Activated CD4-positive, alpha-beta memory T cell treated with anti-CD3 and anti-CD28 coated beads for 36 hours (primary cell): ENCODE results near the gene TRAK1. TPM values are rescaled to one million over a fixed set of nuclear protein-coding genes. Genes with fewer than 3 reads are reported as not detected.
A peak's percentile ranks its signal among the peaks of the same experiment; 100 is the strongest.

ENCODE experiments used
- CTCF ChIA-PET: fragments of 350-600 bp; sonication (Branson Sonifier 250); formaldehyde crosslinking; loops from one replicate; lab custom pipeline; 2021; ENCODE audit warnings: antibody characterized with exemption, inconsistent platforms; lab: Charles Lee
- POLR2A ChIA-PET: fragments of 350-600 bp; sonication (Branson Sonifier 250); formaldehyde crosslinking; loops from one replicate; lab custom pipeline; 2021; ENCODE audit warnings: antibody characterized with exemption; lab: Charles Lee
- DNase-seq: peaks from one replicate; pipeline ENCODE4 v3.0.0-alpha.2; 2020
- H3K27ac Mint-ChIP-seq: one replicate; pipeline ENCODE4 v1.8.0; 2021; ENCODE audit warnings: mixed read lengths
- H3K27me3 Mint-ChIP-seq: one replicate; pipeline ENCODE4 v1.8.0; 2021; ENCODE audit warnings: mixed read lengths
- H3K36me3 Mint-ChIP-seq: one replicate; pipeline ENCODE4 v1.8.0; 2021; ENCODE audit warnings: mixed read lengths
- H3K4me1 Mint-ChIP-seq: one replicate; pipeline ENCODE4 v1.8.0; 2021; ENCODE audit warnings: low read depth, mixed read lengths
- H3K4me3 Mint-ChIP-seq: one replicate; pipeline ENCODE4 v1.8.0; 2021; ENCODE audit warnings: mild to moderate bottlenecking, mixed read lengths
- H3K9me3 Mint-ChIP-seq: one replicate; pipeline ENCODE4 v1.8.0; 2021; ENCODE audit warnings: mixed read lengths
- intact Hi-C: fragments of 100-400 bp; cut with micrococcal nuclease; formaldehyde crosslinking; loops from one replicate; pipeline ENCODE4 v1.15.1; 2023
- total RNA-seq, 2 experiments: library from RNA; stranded (reverse); gene quantifications; one replicate each; pipeline ENCODE4 v1.2.3, GENCODE V29; 2021

The TRAK1 gene
- total RNA-seq, 2 experiments from 2014 or later, result 19.0 to 19.3 TPM

GRCh38 chr3:42229942-42230688, 139.0 kb downstream of the TRAK1 start:
- intact Hi-C loops, result loop anchor here (5.0 kb wide), 1 partner anchor 212 kb away; no protein-coding TSS in a partner anchor
- ChIA-PET CTCF (interaction anchor here (0.7 to 1.6 kb wide), 9 partner anchors 16 to 324 kb away, joined by 3 to 12 read pairs (median 3); no protein-coding TSS in a partner anchor), POLR2A (no interaction called here)
- peaks cover 16% of the 10 kb centered on the region for H3K27me3 Mint-ChIP-seq
- H3K9me3 Mint-ChIP-seq, result no peaks in the 10 kb centered on the region
- H3K4me1 Mint-ChIP-seq, result no peaks in the 10 kb centered on the region
- H3K4me3 Mint-ChIP-seq, result no peak overlapping the region
- DNase-seq, result no peak
- no peak overlapping the region for H3K27ac Mint-ChIP-seq
- peaks cover 7% of the 10 kb centered on the region for H3K36me3 Mint-ChIP-seq

GRCh38 chr3:42230860-42231259, 139.7 kb downstream of the TRAK1 start:
- intact Hi-C loops, result loop anchor here (5.0 kb wide), 1 partner anchor 211 kb away; no protein-coding TSS in a partner anchor
- peaks cover 22% of the 10 kb centered on the region for H3K27me3 Mint-ChIP-seq
- no peaks in the 10 kb centered on the region for H3K4me1 Mint-ChIP-seq
- CTCF ChIA-PET, result no interaction called here
- no peaks in the 10 kb centered on the region for H3K9me3 Mint-ChIP-seq
- no peak overlapping the region for H3K4me3 Mint-ChIP-seq
- H3K36me3 Mint-ChIP-seq, result peaks cover under 1% of the 10 kb centered on the region
- DNase-seq, result no peak
- POLR2A ChIA-PET, result no interaction called here
- H3K27ac Mint-ChIP-seq, result no peak overlapping the region

- Mint-ChIP-seq H3K27me3 (peaks cover 32% of the 10 kb centered on the region), H3K27ac (no peak overlapping the region)
- POLR2A ChIA-PET, result no interaction called here
Observed at GRCh38 chr3:42235532-42235931, 144.4 kb downstream of the TRAK1 start.

GRCh38 chr3:42236611-42237010, 145.5 kb downstream of the TRAK1 start:
- no peaks in the 10 kb centered on the region for H3K4me1 Mint-ChIP-seq
- no peak overlapping the region for H3K27ac Mint-ChIP-seq
- ChIA-PET POLR2A (no interaction called here), CTCF (interaction anchor here (1.1 kb wide), 1 partner anchor 11 kb away, joined by 3 read pairs; no protein-coding TSS in a partner anchor)
- intact Hi-C loops, result no loop called here
- H3K27me3 Mint-ChIP-seq, result peaks cover 32% of the 10 kb centered on the region
- no peak overlapping the region for H3K4me3 Mint-ChIP-seq
- no peaks in the 10 kb centered on the region for H3K36me3 Mint-ChIP-seq
- DNase-seq, result no peak
- peaks cover 6% of the 10 kb centered on the region for H3K9me3 Mint-ChIP-seq

More at GRCh38 chr3:42235532-42235931, 144.4 kb downstream of the TRAK1 start:
- CTCF ChIA-PET, result no interaction called here
- peaks cover 6% of the 10 kb centered on the region for H3K9me3 Mint-ChIP-seq
- no peaks in the 10 kb centered on the region for H3K36me3 Mint-ChIP-seq
- H3K4me3 Mint-ChIP-seq, result no peak overlapping the region
- H3K4me1 Mint-ChIP-seq, result no peaks in the 10 kb centered on the region
- intact Hi-C loops, result no loop called here
- DNase-seq, result no peak

- Mint-ChIP-seq H3K4me3 (no peak overlapping the region), H3K27ac (no peak overlapping the region), H3K27me3 (peaks cover 7% of the 10 kb centered on the region), H3K36me3 (no peaks in the 10 kb centered on the region), H3K4me1 (peaks cover 7% of the 10 kb centered on the region), H3K9me3 (no peaks in the 10 kb centered on the region)
- ChIA-PET POLR2A (no interaction called here), CTCF (interaction anchor here (0.7 to 8.2 kb wide), 4 partner anchors 10 to 291 kb away, joined by 3 to 146 read pairs (median 9); no protein-coding TSS in a partner anchor)
- intact Hi-C loops, result loop anchor here (5.0 kb wide), 1 partner anchor 291 kb away; no protein-coding TSS in a partner anchor
- no peak for DNase-seq
Observed at GRCh38 chr3:42246091-42246490, 154.9 kb downstream of the TRAK1 start.

- Mint-ChIP-seq H3K9me3 (no peaks in the 10 kb centered on the region), H3K36me3 (no peaks in the 10 kb centered on the region), H3K4me1 (peaks cover 7% of the 10 kb centered on the region), H3K27ac (no peak overlapping the region), H3K27me3 (peaks cover 9% of the 10 kb centered on the region), H3K4me3 (no peak overlapping the region)
- CTCF ChIA-PET, result interaction anchor here (0.7 to 8.2 kb wide), 36 partner anchors 8 to 531 kb away, joined by 3 to 146 read pairs (median 4); partner anchors contain the start of genes CCK and VIPR1
- POLR2A ChIA-PET, result no interaction called here
- intact Hi-C loops, result loop anchor here (1.0 to 5.0 kb wide), 2 partner anchors 196 to 290 kb away; no protein-coding TSS in a partner anchor
- DNase-seq, result peak; percentile 73
Observed at GRCh38 chr3:42247576-42248027, 156.4 kb downstream of the TRAK1 start.

GRCh38 chr3:42250761-42251160, 159.6 kb downstream of the TRAK1 start:
- no peak overlapping the region for H3K27ac Mint-ChIP-seq
- no peaks in the 10 kb centered on the region for H3K9me3 Mint-ChIP-seq
- H3K36me3 Mint-ChIP-seq, result no peaks in the 10 kb centered on the region
- no peak for DNase-seq
- no peak overlapping the region for H3K4me3 Mint-ChIP-seq
- CTCF ChIA-PET, result interaction anchor here (0.7 to 8.2 kb wide), 2 partner anchors 80 to 191 kb away, joined by 3 to 146 read pairs; no protein-coding TSS in a partner anchor
- POLR2A ChIA-PET, result no interaction called here
- intact Hi-C loops, result no loop called here
- H3K27me3 Mint-ChIP-seq, result peaks cover 7% of the 10 kb centered on the region
- H3K4me1 Mint-ChIP-seq, result peaks cover 7% of the 10 kb centered on the region

- DNase-seq, result no peak
- intact Hi-C loops, result no loop called here
- ChIA-PET POLR2A (no interaction called here), CTCF (interaction anchor here (1.1 to 1.3 kb wide), 2 partner anchors 189 to 280 kb away, joined by 3 to 5 read pairs; no protein-coding TSS in a partner anchor)
- Mint-ChIP-seq H3K27me3 (peaks cover 19% of the 10 kb centered on the region), H3K36me3 (no peaks in the 10 kb centered on the region), H3K27ac (no peak overlapping the region), H3K4me1 (peaks cover 5% of the 10 kb centered on the region), H3K4me3 (no peak overlapping the region), H3K9me3 (no peaks in the 10 kb centered on the region)
Observed at GRCh38 chr3:42254566-42254965, 163.4 kb downstream of the TRAK1 start.

- intact Hi-C loops, result no loop called here
- H3K4me1 Mint-ChIP-seq, result peaks cover 5% of the 10 kb centered on the region
- peaks cover 25% of the 10 kb centered on the region for H3K27me3 Mint-ChIP-seq
- no peaks in the 10 kb centered on the region for H3K9me3 Mint-ChIP-seq
- POLR2A ChIA-PET, result no interaction called here
- no peak overlapping the region for H3K4me3 Mint-ChIP-seq
- no peak for DNase-seq
- H3K36me3 Mint-ChIP-seq, result no peaks in the 10 kb centered on the region
- CTCF ChIA-PET, result interaction anchor here (0.7 to 2.3 kb wide), 2 partner anchors 9 to 11 kb away, joined by 3 to 7 read pairs; no protein-coding TSS in a partner anchor
- H3K27ac Mint-ChIP-seq, result no peak overlapping the region
Observed at GRCh38 chr3:42256135-42256819, 165.1 kb downstream of the TRAK1 start.

- intact Hi-C loops, result no loop called here
- Mint-ChIP-seq H3K27ac (no peak overlapping the region), H3K4me3 (no peak overlapping the region), H3K27me3 (peaks cover 26% of the 10 kb centered on the region), H3K4me1 (peaks cover 5% of the 10 kb centered on the region), H3K36me3 (no peaks in the 10 kb centered on the region), H3K9me3 (no peaks in the 10 kb centered on the region)
- DNase-seq, result no peak
- POLR2A ChIA-PET, result no interaction called here
- CTCF ChIA-PET, result interaction anchor here (2.3 kb wide), 1 partner anchor 9 kb away, joined by 7 read pairs; no protein-coding TSS in a partner anchor
Observed at GRCh38 chr3:42257007-42257406, 165.8 kb downstream of the TRAK1 start.

- ChIA-PET POLR2A (no interaction called here), CTCF (interaction anchor here (3.0 kb wide), 1 partner anchor 181 kb away, joined by 11 read pairs; no protein-coding TSS in a partner anchor)
- H3K4me3 Mint-ChIP-seq, result no peak overlapping the region
- H3K36me3 Mint-ChIP-seq, result no peaks in the 10 kb centered on the region
- no peak for DNase-seq
- H3K4me1 Mint-ChIP-seq, result peaks cover 10% of the 10 kb centered on the region
- H3K27me3 Mint-ChIP-seq, result peaks cover 60% of the 10 kb centered on the region
- no peaks in the 10 kb centered on the region for H3K9me3 Mint-ChIP-seq
- H3K27ac Mint-ChIP-seq, result no peak overlapping the region
- intact Hi-C loops, result no loop called here
Observed at GRCh38 chr3:42262525-42262924, 171.4 kb downstream of the TRAK1 start.
